Left colon (tissue), 2 donors: ENCODE results near the gene DRD5. TPM values are rescaled to one million over a fixed set of nuclear protein-coding genes. Genes with fewer than 3 reads are reported as not detected.

Experiments used
- ATAC-seq: fragments of 200-7000 bp; cut with Tn5 transposase; one replicate; pipeline ENCODE4 v1.9.1; 2020; ENCODE audit warnings: mild to moderate bottlenecking, moderate library complexity
- DNase-seq, 2 donors: peaks; one replicate each; pipeline ENCODE4 v3.0.0-alpha.2; 2020
- intact Hi-C, 2 donors: fragments of 100-400 bp; cut with DNase I in 1 of 2; cut with micrococcal nuclease in 1 of 2; formaldehyde crosslinking; loops; one replicate each; pipeline versions ENCODE4 v1.11.2 to v1.14.0; 2022; cut with DNase I, micrococcal nuclease
- total RNA-seq, 2 donors: library from RNA; stranded (reverse); fragmentation: NEBNext Ultra II Directional; extraction: Animal tissue kit (Norgen Biotek cat#: 25700); gene quantifications; one replicate each; pipeline ENCODE4 v1.2.1, GENCODE V29; 2021
- donor health status: DM: no; HTN: no; CAD: no.
- donor health status: DM: yes; HTN: yes; CAD: no.

Gene DRD5
- total RNA-seq, 2 donors from 2014 or later = 0.28 TPM; not detected in 1

DNA sequence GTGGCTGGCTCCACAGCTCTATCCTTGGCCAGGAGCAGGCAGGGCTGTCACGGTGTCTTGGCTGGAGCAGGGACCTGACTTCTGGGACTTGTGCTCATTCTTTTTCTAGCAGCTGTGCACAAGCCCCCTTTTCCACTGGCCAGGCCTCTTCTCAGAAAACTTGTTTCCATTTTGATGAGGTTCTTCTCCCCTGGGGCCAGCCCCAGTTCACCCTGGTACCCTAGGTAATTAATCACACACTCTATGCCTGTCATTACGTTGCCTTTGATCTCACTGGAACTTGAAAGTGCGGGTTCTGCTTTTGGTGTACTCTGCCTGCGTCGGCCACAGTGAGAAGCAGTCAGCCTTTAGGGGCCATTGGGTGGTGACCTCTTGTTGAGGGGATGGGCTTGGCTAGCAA lies 26.6 kb downstream of the DRD5 start:
- intact Hi-C loops = no loop called here
- ATAC-seq (no peak), DNase-seq (no peak)

GRCh38 chr4:9811806-9812205 lies 30.4 kb downstream of the DRD5 start:
- intact Hi-C loops = no loop called here
- ATAC-seq (no peak), DNase-seq (no peak)

DNA sequence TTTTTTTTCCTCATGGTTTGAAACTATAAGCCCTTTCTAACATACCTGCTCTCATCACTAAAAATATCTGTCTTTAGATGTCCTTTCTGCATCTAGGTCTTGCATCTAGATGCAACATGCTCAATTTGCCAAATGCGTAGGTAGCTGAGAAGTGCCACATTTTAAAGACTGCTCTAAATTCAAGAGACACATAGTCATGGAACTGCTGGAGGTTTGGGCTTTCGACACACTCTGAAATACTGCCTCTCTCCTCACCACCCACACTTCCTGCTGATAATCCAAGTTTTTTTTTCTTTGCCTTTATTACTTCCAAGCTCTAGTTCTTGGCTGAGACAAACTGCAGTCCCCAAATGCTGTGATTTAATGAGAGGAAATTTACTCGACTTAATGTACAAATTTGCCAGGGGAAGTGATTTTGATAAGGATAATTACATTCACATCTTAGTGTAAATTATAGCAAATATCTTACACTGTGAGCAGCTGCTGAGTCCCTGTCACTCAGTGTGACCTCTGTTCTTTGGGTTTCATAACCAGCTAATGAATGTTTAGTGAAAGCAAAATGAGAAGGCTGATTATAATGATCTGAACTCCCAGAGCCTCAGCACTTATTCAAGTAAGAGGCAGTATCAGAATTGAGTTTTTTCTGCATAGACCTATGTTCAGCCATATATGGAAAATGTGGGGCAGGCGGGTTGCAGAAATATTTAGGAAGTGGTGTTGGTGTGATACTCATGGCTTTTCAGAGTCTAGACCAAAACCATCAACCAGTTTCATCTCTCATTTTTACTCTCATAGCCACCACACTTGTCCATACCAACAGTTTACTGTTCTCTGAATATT lies 31.3 kb downstream of the DRD5 start:
- intact Hi-C loops = no loop called here
- ATAC-seq (no peak), DNase-seq (no peak)

DNA sequence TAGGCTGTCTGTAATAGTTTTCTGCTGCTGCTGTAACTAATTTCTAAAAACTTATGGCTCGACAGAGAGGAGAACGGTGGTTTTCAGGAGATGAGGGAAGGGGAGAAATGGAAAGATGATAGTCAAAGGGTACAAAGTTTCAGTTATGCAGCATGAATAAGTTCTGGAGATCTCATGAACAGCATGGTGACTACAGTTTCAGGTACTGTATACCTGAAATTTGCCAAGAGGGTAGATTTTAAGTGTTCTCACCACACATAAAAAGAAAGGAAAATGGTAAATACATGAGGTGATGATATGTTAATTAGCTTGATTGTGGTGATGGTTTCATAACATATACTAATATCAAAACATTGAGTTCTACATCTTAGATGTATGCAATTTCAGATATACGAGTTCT lies 34.9 kb downstream of the DRD5 start:
- no peak for DNase-seq
- ATAC-seq = no peak
- intact Hi-C loops = no loop called here

DNA sequence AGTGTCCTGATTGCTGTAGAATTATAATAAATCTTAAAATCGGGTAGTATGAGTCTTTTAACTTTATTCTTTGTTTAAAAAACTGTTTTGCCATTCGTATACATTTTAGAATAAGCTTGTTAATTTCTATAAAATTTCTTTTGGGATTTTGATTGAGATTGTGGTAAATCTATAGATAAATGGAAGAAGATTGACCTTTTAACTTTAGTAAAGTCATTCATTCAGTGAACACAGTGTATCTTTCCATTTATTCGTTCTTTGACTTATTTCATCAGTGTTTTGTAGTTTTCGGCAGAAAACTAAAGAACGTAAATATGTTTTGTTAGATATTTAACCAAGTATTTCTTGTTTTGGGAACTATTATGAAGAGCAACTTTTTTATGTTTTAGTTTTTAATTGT lies 38.9 kb downstream of the DRD5 start:
- DNase-seq = no peak
- no peak for ATAC-seq
- intact Hi-C loops = no loop called here

DNA sequence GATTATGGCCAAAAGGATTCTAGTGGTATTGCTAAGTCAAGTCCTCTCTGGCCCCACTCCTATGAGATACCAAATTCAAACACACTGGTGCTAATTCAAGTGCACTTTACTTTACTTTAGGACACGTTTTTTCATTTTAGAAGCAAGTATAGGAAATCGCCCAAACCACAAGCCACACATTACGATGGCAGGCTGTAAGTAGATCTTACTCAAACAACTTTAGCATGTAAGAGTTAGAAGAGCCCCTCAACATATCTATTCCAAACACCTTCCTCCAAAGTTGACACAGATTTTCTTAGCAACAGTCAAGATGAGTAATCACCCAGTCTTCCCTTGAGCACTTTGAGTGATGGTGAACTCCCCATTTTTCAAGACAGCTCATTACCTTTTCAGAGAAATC lies 43.6 kb downstream of the DRD5 start:
- DNase-seq (no peak), ATAC-seq (no peak)
- intact Hi-C loops = no loop called here

- intact Hi-C loops = no loop called here
- DNase-seq (no peak), ATAC-seq (no peak)
Measured at GRCh38 chr4:9826551-9826950, 45.1 kb downstream of the DRD5 start.

DNA sequence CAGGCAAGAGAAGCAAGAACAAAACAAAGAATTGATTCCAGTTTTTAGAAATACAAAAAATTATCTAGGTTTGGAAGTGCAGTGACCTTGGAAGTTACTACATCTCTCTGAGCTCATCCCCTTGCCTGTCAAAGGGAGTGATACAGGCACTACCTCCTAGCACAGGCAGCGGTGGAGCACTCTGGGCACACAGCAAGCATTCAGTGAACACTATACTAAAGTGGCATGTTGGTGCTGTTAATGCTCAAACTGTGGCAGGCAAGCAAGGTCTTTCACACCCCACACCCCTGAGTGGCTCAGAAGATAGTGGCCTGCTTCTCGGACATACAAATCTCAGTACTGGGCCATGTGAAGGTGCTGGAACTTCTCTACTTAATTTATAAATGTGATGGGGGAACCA lies 51.2 kb downstream of the DRD5 start:
- ATAC-seq (no peak), DNase-seq (no peak)
- intact Hi-C loops = no loop called here

DNA sequence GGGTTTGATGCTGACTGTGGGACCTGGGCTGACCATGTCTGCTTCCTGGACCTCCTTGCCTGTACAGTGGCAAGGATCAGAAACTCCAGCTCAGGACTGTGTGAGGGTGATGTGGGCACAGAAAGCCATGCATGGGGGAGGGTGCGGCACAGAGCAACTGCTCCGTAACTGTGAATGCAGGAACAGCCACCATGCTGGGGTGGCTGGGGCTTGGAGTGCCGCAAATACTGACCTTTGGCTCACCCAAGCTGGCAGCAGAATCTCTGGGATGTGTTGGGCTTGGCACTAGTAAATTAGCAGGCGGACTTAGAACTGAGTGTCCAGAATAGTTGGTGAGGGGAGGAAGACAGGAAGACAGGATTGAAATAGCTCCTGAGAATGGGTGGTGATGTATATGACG lies 52.0 kb downstream of the DRD5 start:
- intact Hi-C loops = no loop called here
- ATAC-seq (no peak), DNase-seq (no peak)

Other genes with a start within 250 kb of the DRD5 start
- gene SLC2A9, start 239.9 kb downstream of the DRD5 start, total RNA-seq = 1 to 10 TPM; 5.1 to 5.2 TPM